Stimulated activated CD8-positive, alpha-beta memory T cell treated with anti-CD3 and anti-CD28 coated beads, Interleukin-12 subunit alpha, Interleukin-12 subunit beta, amount 100 ng/mL, for 24 hours (primary cell): ENCODE results near the gene VEGFA.

Source experiments
- DNase-seq: peaks from one replicate; pipeline ENCODE4 v3.0.0-alpha.2; 2020; ENCODE audit errors: extremely low read depth

The VEGFA gene

DNA sequence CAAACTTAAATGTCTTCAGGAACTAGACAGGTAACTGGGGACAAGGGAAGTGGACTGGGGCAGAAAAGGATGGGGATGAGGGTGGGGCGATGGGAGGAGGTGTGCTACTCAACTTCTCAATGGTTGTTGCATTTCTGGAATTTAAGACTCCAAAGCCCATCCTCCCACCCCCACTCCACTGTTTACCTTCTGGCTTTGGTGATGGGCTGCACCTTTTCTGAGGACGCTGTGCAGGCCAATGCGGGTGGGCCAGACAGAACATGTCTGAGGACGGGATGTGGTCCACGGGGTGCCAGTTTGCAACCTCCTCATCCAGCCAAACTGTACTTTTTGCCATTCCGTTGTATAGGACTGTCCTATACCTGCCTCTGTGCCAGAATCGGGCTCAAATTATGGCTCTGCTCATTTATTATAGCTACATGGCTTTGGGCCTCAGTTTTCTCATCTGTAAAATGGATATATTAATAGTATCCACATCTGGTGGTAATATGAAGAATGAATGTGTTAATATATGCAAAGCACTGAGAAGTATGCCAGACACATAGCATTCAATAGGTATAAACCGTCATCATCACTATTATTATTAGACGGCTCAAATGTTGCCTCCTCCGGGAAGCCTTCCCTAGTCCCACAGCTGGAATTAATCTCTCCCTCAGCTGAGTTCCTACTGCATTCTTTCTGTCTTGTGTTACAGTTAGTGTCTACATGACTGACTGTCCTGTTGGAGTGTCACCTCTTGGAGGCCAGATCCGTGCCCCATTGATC, 31.0 kb upstream of the VEGFA start:
- no peak for DNase-seq

DNA sequence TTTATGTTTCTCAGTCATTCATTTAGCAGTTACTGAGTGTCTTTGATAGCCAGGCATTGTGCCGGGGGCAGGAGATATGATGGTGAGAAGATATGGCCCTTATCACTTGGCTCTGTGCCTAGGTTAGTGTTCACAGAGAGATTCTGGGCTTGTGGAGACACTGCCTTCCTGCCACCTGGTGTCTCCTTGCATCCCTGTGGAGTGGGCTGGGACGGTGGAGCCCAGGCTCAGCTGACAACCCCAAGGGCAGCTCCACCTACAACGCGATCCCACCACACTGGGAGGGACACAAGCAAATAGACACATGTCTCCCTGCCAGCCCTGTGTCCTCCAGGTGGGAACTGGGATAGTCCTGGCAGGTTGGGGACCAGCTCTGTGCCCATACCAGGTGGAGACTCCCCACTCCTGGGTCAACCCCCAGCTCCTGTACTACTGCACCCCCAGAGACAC, 30.3 kb upstream of the VEGFA start:
- DNase-seq: no peak

DNA sequence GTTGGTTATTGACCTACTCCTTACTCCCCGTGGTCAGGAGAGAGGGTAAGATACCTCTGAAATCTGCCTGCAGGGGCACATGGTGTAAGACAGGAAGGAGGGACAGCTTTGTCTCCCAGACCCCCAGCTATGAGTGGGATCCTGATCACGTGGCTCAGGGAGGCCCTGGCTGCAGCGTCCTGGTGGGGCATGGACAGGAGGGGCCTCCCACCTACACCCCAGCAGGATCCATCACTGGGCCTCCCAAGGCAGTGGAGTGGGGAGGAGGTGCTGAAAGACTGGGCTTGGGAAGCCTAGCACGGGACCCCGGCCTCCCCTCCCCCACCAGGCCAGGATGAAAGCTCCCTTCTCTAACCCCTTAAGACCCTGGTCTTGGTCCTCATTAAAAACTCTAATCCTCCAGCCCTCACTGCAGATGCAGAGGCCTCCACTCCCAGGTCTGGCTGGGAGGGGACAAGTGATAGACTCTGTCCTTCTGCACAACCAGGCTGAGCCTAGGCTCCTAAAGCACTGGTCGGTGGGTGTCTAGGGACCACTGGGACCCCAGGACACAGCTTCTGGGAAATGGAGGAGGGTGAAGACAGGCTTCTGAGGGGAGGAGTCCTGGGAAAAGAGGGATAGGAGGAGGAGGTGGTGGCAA, 29.6 kb upstream of the VEGFA start:
- DNase-seq: no peak

DNA sequence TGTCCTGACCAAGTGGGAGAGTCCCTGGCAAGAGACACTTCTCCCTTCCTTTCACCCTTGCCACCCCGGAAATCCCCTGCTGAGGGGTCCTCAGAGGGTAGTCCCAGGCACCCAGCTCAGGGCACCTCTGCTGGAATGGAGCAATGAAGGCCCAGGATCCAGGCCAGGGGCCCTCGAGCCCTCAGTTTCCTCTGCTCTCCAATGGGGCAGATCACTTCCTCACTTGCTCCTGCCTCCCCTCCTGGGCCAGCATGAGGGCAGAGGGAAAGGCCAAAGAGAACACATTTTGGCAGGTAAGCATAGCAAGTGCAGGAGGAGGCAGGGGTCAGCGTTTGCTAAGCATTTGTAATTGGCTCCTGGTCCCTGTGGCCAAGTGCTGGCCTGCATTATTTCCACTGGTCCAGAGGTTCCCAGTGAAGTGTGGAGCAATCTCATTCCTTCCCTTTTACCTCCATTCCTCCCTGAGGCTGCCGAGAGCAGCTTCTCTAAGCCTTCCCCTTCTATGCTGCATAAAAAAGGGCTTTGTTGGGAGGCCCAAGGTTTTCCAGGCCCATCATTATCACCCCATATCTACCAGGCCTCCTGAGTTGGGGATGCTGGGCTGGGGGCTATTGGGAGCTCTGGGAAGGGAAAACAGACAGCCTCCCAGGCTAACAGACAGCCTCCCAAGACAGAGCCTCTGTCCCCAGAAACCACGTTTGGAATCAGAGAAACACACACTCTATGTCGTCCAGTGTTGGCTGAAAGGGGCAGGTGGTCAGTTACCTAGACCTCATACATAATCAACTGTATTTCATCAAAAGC, 28.8 kb upstream of the VEGFA start:
- DNase-seq: no peak

DNA sequence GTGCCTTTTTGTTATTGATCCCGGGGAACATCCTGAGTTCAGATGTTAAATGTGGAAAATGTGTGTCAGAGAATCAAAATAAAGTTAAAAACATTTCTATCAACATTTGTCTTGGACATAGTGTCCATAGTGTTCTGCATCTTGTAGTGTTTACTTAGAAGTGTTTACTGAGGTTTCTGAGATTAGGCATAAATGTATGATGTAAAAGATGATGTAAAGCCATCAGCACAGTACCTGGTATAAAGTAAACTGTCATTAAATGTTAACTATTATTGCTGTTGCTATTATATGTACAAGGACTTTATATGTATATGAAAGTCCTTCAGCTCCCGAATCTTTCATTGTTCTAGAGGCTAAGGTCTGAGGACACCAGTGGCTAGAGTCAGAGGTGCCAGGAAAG, 28.2 kb upstream of the VEGFA start:
- DNase-seq: no peak

DNA sequence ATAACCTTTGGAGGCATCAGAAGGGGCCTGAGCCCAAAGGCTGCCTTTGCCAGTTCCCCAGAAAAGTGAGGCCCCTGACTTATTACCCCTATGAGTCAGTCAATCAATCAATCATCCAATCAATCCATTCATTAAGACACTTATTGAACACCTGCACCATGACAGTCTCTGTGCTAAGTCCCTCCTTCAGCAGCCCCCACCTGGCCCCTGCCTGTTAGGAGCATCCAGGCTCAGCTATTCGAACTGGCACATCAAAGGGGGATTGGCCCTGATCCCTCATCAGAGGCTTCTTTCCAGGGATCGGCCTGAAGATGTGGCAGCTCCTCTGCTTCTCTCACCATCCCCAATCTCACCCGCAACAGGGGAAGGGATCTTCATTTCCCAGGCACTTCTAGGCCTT, 27.7 kb upstream of the VEGFA start:
- DNase-seq: no peak

DNA sequence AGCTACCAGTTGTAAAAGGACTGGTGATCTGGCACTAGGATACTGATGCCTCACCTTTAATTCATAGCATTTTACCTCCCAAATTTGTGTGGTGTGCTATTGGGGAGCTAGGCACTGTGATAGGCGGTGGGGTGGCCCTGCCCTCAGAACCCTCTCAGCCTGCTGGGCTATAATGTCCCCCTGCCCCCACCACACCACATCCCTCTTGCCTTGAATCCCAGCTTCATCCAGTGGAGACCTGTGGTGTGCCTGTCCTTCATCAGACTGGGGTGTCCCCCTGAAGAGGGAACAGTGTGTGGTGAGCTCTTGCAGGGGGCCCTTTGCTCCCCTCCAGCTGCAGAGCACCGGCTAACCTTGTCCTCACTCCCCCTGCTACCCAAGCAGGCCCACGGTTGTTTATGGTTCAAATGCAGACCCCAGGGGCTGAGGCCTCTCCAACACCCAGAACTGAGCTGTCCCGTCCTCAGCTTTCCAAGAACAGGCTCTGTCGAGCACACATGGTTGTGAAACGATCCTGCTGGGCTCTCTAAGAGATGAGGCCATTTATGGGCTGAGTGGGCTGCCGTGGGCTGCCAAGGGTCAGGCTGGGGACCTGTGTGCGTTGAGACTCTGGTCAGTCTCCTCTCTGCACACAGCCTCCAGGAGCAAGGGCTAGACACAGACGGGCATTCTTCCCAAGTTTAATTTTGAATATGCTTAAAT, 26.9 kb upstream of the VEGFA start:
- DNase-seq: no peak

DNA sequence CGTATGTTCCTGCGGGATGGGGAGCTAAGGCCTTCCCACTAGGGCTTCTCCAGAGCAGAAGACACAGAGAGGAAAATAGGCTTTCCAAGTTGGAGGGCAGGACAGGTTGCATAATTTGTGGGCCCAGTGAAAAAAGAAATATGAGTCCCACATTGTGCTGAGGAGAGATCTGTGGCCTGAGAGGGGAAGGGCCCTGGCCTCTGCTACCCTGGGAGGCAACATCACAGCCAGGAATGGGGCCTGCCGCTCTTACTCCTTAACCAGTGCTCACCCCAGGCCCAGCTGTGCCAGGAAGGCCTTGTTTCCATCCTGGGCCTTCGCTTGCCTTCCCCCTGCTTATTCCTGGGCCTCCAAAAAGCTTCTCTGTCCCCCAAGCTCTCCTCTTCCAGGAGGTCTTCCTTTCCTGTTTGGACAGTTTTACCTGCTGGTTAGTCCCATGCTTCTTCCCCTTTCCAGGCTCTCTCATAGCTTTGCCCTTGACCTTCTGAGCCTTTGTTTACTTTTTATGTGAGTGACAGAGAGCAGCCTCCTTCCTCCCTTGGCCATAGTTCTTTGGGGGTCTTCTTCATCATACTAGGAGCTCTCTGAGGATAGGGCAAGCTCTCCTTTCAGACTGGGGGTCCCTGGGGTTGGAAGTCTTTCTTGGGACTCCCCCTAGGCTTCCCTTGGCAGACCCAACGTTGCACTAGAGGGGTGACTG, 26.2 kb upstream of the VEGFA start:
- DNase-seq: no peak

DNA sequence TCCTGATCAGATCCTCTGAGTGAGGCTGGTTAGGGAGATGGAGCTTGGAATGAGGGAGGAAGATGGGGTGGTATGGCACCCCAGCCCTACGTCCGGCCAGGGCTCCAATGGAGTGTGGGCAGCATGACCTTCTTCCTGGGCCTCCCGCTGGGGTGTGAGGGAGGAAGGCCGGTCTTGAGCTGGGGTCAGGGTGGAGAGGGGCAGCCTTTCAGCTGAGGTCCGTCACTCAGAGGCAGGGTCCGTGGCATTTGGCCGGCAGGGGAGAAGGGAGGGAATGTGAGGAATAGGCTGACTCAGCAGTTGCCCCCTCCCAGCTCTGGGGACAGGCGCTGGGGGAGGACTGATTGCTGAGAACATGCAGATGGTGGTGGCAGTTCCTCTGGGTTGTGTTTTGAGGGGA, 25.5 kb upstream of the VEGFA start:
- DNase-seq: no peak

DNA sequence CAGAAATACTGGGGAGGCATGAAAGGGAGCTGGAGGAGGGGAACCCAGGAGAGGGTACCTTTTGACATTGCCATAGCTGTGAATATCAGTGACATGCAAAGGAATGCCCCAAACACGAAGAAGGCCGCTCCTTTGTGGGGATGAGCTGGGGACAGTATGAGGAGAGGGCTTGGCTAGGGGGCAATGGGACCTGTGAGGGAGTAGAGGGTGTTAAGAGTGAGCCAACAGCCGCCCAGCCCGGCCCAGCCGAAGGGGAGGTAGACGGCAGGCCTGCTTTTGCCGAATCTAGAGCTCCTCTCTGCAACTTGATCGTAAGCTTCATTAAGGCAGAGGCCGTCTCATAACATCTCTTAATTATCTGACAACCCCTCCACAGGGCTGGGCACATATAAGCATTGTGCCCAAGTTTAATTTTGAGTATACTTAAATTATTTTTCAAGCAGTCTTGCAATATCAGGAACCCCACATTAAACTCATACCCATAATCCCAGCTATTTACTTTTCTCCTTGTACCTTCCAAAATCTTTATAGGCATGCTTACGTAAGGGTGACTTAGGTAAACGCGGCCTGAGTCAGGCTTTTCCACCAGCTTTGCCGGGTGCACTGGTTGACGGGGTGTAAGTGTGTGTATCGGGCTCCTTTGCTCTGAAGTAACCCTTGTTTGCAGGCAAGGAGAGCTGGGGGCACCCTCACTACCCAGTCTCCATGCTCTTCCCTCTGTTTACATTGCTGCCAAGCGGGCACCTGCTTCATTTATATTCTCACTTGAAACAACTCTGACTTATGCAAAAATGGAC, 24.9 kb upstream of the VEGFA start:
- DNase-seq: no peak

DNA sequence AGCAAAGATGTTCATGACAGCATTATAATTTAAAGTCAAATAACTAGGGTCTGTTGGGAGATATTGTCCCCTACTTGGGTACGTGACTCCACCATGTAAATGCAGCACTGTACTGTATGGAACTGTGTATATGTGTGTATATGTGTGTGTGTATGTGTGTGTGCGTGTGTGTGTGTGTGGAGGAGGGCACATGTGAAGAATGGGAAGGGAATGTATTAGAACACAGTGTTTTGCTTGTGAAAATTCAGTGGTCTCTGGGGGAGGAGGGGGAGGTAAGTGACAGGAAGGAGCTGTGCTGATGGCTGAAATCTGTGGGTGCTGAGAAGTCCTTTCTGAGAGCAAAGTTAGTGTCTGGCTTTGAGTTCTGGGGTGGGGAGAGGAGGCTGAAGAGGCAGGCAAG, 23.9 kb upstream of the VEGFA start:
- DNase-seq: no peak

DNA sequence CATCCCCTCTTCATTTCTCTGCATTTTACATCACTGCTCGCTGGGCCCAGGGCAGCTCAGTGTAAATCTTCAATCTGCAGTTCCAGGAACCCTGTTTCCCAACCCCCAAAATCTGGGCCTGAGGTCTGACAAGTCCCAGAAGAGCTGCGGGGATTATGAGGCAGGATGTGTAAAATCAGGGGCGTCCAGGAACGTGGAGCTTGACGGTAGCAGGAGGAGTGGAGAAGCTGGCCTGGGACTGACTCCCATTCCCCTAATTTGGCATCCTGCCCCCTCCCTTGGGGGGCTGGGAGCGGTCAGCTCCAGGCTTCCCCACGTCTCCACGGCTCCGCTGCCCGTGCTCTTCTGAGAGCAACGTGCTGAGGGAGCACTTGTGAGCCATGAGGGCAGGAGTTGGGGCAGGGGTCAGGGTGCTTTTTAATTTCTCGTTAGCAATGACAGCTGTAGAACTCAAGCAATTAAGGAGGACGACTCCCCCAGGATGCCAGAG, 23.4 kb upstream of the VEGFA start:
- DNase-seq: no peak

DNA sequence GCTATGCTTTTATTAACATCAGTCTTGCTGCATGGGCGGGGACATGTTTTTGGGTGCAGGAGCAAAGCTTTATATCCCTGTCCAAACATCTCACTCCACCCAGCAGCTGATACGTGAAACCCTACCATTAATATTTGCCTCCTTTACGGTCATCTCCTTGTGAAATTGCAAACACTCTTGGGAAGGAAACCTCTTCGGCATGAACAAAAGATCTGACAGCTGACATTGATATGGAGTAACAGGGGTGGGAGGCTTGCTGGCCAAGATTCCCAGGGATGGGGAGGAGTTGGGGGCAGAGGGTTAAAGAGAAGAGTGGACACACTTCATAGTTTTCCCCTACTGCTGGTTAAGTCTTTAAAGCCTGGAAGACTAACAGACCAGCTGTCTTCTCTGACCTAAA, 22.2 kb upstream of the VEGFA start:
- no peak for DNase-seq

DNA sequence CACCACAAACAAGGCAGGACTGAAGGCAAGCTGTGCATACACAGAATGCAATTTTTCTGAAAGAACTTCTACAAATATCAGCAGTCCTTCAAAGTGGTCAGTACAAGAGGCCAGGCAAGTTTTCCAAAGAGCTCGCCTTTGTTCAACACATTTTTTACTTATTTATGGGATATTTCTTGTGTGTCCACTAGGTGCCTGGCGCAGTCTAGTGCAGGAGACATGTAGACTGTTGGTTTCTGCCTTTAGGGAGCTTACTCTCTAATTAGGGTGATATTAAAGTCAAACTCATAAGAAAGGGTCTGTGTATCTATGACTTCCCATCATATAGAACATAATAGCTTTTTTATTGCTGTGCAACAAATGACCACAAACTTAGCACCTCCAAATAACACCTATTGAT, 21.2 kb upstream of the VEGFA start:
- no peak for DNase-seq

DNA sequence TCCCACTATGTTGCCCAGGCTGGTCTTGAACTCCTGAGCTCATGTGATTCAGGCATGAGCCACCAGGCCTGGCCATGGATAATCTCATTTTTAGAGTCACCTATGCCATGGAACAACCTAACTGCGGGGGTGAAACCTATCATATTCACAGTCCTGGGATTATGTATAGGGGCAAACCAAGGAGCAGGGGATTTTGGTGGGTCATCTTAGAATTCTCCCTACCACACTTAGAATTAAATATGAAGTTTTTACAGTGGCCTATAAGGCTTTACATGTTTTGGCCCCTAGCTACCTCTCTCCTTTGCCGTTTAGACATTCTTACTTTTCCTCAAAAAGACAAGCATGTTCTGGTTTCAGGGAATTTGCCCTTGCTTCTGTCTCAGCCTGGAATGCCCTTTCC, 20.6 kb upstream of the VEGFA start:
- no peak for DNase-seq

DNA sequence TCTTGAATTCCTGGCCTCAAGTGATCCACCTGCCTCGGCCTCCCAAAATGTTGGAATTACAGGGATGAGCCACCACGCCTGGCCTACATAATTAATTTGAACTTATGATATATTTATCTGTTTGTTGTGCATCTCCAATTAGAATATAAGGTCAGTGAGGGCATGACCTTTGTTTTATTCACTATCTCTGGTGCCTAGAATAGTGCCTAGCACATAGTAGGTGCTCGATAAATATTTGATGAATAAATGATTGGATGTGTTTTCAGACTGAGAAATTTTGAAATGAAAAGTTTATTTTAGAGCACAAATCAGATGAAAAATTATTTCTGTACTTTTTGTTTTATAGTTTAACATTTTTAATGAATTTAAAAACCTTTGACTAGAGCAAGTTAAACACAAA, 19.4 kb upstream of the VEGFA start:
- no peak for DNase-seq

DNA sequence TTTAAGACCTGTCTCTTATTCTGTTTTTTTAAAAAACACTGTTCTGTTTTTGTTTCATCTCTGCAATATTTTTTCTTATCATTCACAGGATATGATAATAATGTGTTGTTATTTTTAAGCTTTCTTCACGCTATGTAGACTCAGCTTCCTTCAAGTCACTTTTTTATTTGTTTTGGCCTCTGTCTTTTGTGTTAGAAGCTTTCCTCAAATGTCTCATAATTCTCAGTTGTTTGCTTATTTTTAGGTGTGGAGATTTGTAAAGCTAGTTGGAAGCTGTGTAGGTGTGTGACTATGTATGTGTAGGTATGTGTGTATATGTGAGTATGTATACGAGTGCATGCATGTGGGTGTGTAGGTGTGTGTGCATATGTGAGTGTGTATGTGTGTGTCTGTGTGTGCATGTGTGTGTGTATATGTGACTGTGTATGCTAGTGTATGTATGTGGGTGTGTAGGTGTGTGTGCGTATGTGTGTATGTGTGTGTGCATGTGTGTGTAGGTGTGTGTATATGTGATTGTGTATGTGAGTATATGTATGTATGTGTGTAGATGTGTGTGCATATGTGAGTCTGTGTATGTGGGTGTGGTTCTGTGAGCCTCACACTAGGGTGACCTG, 16.3 kb upstream of the VEGFA start:
- no peak for DNase-seq

DNA sequence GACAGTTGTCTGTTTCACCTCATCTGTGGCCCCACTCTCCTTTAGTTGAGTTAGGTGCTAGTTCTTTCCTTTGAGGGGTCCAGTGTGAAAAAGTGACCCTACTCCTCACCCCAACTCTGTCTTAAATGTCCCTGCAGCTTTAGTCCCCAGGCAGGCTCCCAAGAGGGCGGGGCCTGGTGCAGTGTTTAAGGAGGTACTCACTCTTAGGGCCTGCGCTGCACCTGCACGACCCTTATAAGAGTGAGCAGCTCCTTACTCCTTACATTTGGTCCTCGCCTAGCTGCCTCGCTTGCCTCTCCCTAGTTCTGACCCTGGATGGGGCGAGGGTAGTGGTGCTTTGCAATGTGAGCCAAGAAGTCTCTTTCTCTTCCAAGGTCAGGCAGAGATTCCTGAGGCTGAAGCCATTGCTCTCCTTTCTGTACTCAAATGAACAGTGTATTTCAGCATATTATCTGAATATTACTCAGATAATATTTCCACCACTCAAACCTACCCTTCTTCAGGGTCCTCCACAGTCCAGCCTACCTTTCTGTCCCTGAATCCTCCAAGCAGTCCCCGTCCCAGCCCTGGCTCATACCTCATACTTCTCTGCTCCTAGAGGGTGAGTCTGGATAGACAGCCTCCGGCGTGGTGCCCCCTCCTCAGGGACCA, 11.9 kb upstream of the VEGFA start:
- no peak for DNase-seq

DNA sequence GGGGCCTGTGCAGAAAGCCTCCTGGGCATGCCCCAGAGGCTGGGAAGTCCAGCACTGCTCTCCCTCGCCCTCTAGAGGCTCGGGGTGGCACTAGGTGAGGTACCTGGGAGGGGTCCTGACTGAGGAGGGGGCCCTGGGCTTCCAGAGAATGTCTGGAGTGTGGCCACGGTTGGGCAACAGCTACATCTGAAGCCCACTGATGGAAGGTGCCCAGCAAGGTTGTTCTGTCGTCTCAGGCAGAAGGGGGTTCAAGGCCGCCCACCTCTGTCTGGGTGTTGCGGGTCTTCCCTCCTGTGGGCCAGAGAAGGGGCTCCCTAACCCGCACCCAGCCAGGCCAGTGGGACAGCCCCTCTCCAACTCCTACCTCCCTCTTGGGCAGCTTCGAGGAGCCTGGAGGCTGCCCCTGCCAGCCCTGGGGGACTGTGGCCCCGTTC, 11.4 kb upstream of the VEGFA start:
- DNase-seq: no peak
